SK-N-SH (cell line): ENCODE measurements around the gene ZNF555. TPM values are rescaled to one million over a fixed set of nuclear protein-coding genes. Genes with fewer than 3 reads are reported as not detected.

ENCODE experiments used
- CTCF ChIA-PET: fragments of 300-600, 350-600 bp; formaldehyde crosslinking; extraction: SDS; loops from one replicate; lab custom pipeline; 2021; lab: Yijun Ruan, JAX
- POLR2A ChIA-PET: fragments of 350-600 bp; sonication (Branson Sonifier 250); formaldehyde crosslinking; extraction: SDS; loops from one replicate; lab custom pipeline; 2020; ENCODE audit warnings: antibody characterized with exemption, inconsistent platforms; lab: Yijun Ruan, JAX
- DNase-seq: peaks from one replicate; pipeline ENCODE4 v3.0.0; 2012
- H2AFZ ChIP-seq: fragments of 200-600 bp; sonication (generic); 2 replicates; pipeline ENCODE4 v1.8.1; 2016; ENCODE audit warnings: antibody characterized with exemption, mild to moderate bottlenecking, low read depth
- H3F3A ChIP-seq: fragments of 200-600 bp; sonication (generic); replicated peaks from 2 replicates; pipeline ENCODE3; 2016; ENCODE audit warnings: antibody characterized with exemption, mild to moderate bottlenecking; ENCODE audit not compliant: insufficient read depth
- H3K27ac ChIP-seq, 2 experiments: fragments of 200-500 bp in 1 of 2; fragments of 200-600 bp in 1 of 2; sonication (Bioruptor generic) in 1 of 2; sonication (generic), shearing (Covaris generic) in 1 of 2; 2 replicates each; pipeline versions ENCODE4 v1.5.1 to v1.6.1; 2014 to 2016; ENCODE audit warnings: low read depth in 2 of 2, inconsistent platforms in 1 of 2, low read length in 1 of 2, mild to moderate bottlenecking in 1 of 2, mixed read lengths in 1 of 2
- H3K27me3 ChIP-seq: fragments of 200-600 bp; sonication (generic), shearing (Covaris generic); 2 replicates; pipeline ENCODE4 v1.6.1; 2016; ENCODE audit warnings: mixed run types; ENCODE audit not compliant: insufficient read depth
- H3K36me3 ChIP-seq, 2 experiments: fragments of 200-500 bp in 1 of 2; fragments of 200-600 bp in 1 of 2; sonication (Bioruptor generic) in 1 of 2; sonication (generic) in 1 of 2; replicated peaks in 1 of 2; 2 replicates each; pipeline versions ENCODE3 to v1.5.1; 2014 to 2016; ENCODE audit warnings: low read length in 1 of 2, mild to moderate bottlenecking in 1 of 2; ENCODE audit not compliant: insufficient read depth in 2 of 2, control insufficient read depth in 1 of 2
- H3K4me1 ChIP-seq, 2 experiments: fragments of 200-500 bp in 1 of 2; fragments of 200-600 bp in 1 of 2; sonication (Bioruptor generic) in 1 of 2; sonication (generic), shearing (Covaris generic) in 1 of 2; 2 replicates each; pipeline versions ENCODE4 v1.5.1 to v1.6.1; 2014 to 2016; ENCODE audit warnings: low read depth in 1 of 2, low read length in 1 of 2, mixed run types in 1 of 2; ENCODE audit not compliant: insufficient read depth in 2 of 2, control insufficient read depth in 1 of 2
- H3K4me2 ChIP-seq: fragments of 200-600 bp; sonication (generic), shearing (Covaris generic); 2 replicates; pipeline ENCODE4 v1.6.1; 2017; ENCODE audit warnings: mixed run types
- H3K4me3 ChIP-seq, 2 experiments: fragments of 200-500 bp in 1 of 2; fragments of 200-600 bp in 1 of 2; sonication (Bioruptor generic) in 1 of 2; sonication (generic), shearing (Covaris generic) in 1 of 2; 2 replicates each; pipeline versions ENCODE4 v1.5.1 to v1.8.1; 2014 to 2016; ENCODE audit warnings: low read depth in 2 of 2, inconsistent platforms in 1 of 2, low read length in 1 of 2, mild to moderate bottlenecking in 1 of 2, mixed read lengths in 1 of 2, moderate library complexity in 1 of 2
- H3K79me2 ChIP-seq: fragments of 200-600 bp; sonication (generic); 2 replicates; pipeline ENCODE4 v1.8.1; 2017; ENCODE audit warnings: mild to moderate bottlenecking; ENCODE audit not compliant: insufficient read depth
- H3K9ac ChIP-seq: fragments of 200-600 bp; sonication (generic); 2 replicates; pipeline ENCODE4 v1.6.1; 2017; ENCODE audit warnings: mixed run types
- H3K9me2 ChIP-seq: fragments of 200-600 bp; sonication (generic); 2 replicates; pipeline ENCODE4 v1.6.1; 2017; ENCODE audit warnings: mixed run types
- H3K9me3 ChIP-seq: fragments of 200-600 bp; sonication (generic); 2 replicates; pipeline ENCODE4 v1.6.1; 2017; ENCODE audit warnings: mixed run types, mild to moderate bottlenecking, moderate library complexity
- H4K20me1 ChIP-seq: fragments of 200-600 bp; sonication (generic); 2 replicates; pipeline ENCODE4 v1.6.1; 2017; ENCODE audit warnings: mild to moderate bottlenecking, mixed run types; ENCODE audit not compliant: insufficient read depth
- EP300 ChIP-seq, 2 experiments: IDR thresholded peaks; 2 replicates each; pipeline versions ENCODE4 v1.4.0 to v1.6.1; 2012; ENCODE audit warnings: borderline replicate concordance in 1 of 2, low read depth in 1 of 2, low read length in 1 of 2
- EZH2phosphoT487 ChIP-seq: fragments of 200-600 bp; sonication (generic); IDR thresholded peaks from 2 replicates; pipeline ENCODE4 v1.6.1; 2017; ENCODE audit warnings: low read depth, mixed run types, mild to moderate bottlenecking, antibody characterized with exemption, moderate library complexity, borderline replicate concordance
- FOSL2 ChIP-seq: IDR thresholded peaks from 2 replicates; pipeline ENCODE4 v1.4.0; 2012; ENCODE audit warnings: low read depth, mild to moderate bottlenecking, moderate library complexity, borderline replicate concordance
- FOXM1 ChIP-seq: IDR thresholded peaks from 2 replicates; pipeline ENCODE4 v1.4.0; 2012; ENCODE audit warnings: low read depth, mild to moderate bottlenecking
- GABPA ChIP-seq: IDR thresholded peaks from 2 replicates; pipeline ENCODE4 v1.4.0; 2012; ENCODE audit warnings: low read depth, mild to moderate bottlenecking
- JUND ChIP-seq: IDR thresholded peaks from 2 replicates; pipeline ENCODE4 v1.4.0; 2012
- MAX ChIP-seq: IDR thresholded peaks from 2 replicates; pipeline ENCODE4 v1.4.0; 2012; ENCODE audit warnings: low read depth
- MEF2A ChIP-seq: IDR thresholded peaks from 2 replicates; pipeline ENCODE4 v1.4.0; 2012; ENCODE audit warnings: low read depth, borderline replicate concordance
- MXI1 ChIP-seq: IDR thresholded peaks from 2 replicates; pipeline ENCODE4 v1.6.1; 2012; ENCODE audit warnings: mild to moderate bottlenecking, low read depth, low read length, improper control_type of control experiment
- NRF1 ChIP-seq: IDR thresholded peaks from 2 replicates; pipeline ENCODE4 v1.6.1; 2012; ENCODE audit warnings: low read depth, mild to moderate bottlenecking, low read length
- RAD21 ChIP-seq: IDR thresholded peaks from 2 replicates; pipeline ENCODE4 v1.6.1; 2012; ENCODE audit warnings: mild to moderate bottlenecking, low read length
- RCOR1 ChIP-seq: fragments of 150-350 bp; IDR thresholded peaks from 2 replicates; pipeline ENCODE4 v1.6.1; 2017; ENCODE audit warnings: antibody characterized with exemption, low read length
- RFX5 ChIP-seq: IDR thresholded peaks from 2 replicates; pipeline ENCODE4 v1.6.1; 2012; ENCODE audit warnings: mild to moderate bottlenecking, improper control_type of control experiment, low read length
- SMC3 ChIP-seq: IDR thresholded peaks from 2 replicates; pipeline ENCODE4 v1.6.1; 2012; ENCODE audit warnings: low read depth, low read length, improper control_type of control experiment
- TCF12 ChIP-seq: IDR thresholded peaks from 2 replicates; pipeline ENCODE4 v1.4.0; 2012
- USF1 ChIP-seq: IDR thresholded peaks from 2 replicates; pipeline ENCODE4 v1.4.0; 2012; ENCODE audit warnings: low read depth, borderline replicate concordance
- YY1 ChIP-seq: IDR thresholded peaks from 2 replicates; pipeline ENCODE4 v1.4.0; 2012; ENCODE audit warnings: low read depth, mild to moderate bottlenecking
- ZBTB33 ChIP-seq: IDR thresholded peaks from 2 replicates; pipeline ENCODE4 v1.4.0; 2012; ENCODE audit warnings: low read depth, borderline replicate concordance
- WGBS: methylation state at CpG from one replicate; pipeline ENCODE4 v1.1.6; 2017; ENCODE audit warnings: low lambda C conversion rate; 5-methylcytosine and 5-hydroxymethylcytosine counted together
- polyA plus RNA-seq, 3 experiments: library from polyadenylated mRNA; depleted of rRNA; stranded (reverse); fragments of >200 nt; gene quantifications; 2 replicates each; pipeline ENCODE4 v1.2.3, GENCODE V29; 2012

ZNF555 gene
- polyA plus RNA-seq, 1 of the 3 experiments (the other 2 are of a cell fraction): 1.4 TPM

GRCh38 chr19:2905918-2906519, 64.7 kb downstream of the ZNF555 start:
- Histone ChIP-seq H3K9ac (no peak overlapping the region), H3K9me3 (no peaks in the 10 kb centered on the region), H4K20me1 (no peaks in the 10 kb centered on the region), H3F3A (peaks cover 9% of the 10 kb centered on the region), H3K27ac (no peak overlapping the region), H3K36me3 (no peaks in the 10 kb centered on the region), H3K27me3 (no peaks in the 10 kb centered on the region), H2AFZ (no peak overlapping the region), H3K79me2 (peaks cover 47% of the 10 kb centered on the region; the same call in 1 of the 2 replicates), H3K4me1 (peaks cover 0 to 6% of the 10 kb centered on the region in 2 experiments; a peak in 1 of 4 replicates), H3K9me2 (no peaks in the 10 kb centered on the region)
- CTCF ChIA-PET: interaction anchor here (2.0 kb wide), 1 partner anchor 19 kb away, joined by 7 read pairs; no protein-coding TSS in a partner anchor
- TF ChIP-seq FOXM1: no peak
- TF ChIP-seq RFX5: no peak
- no peak for TF ChIP-seq FOSL2
- no peak for TF ChIP-seq TCF12
- no peak for TF ChIP-seq SMC3
- TF ChIP-seq USF1: no peak
- TF ChIP-seq YY1: no peak
- no peak for TF ChIP-seq RCOR1
- no peak for TF ChIP-seq RAD21
- TF ChIP-seq, all 33 proteins: peak for 0
- Histone ChIP-seq H3K4me2 (no peak overlapping the region), H3K4me3 (no peak overlapping the region)
- WGBS: 92% methylated on average over 11 of the region's 11 CpGs
- no peak for DNase-seq
- POLR2A ChIA-PET: no interaction called here

GRCh38 chr19:2906631-2907195, 65.4 kb downstream of the ZNF555 start:
- DNase-seq: no peak
- H3K36me3 ChIP-seq: no peaks in the 10 kb centered on the region
- H4K20me1 ChIP-seq: no peaks in the 10 kb centered on the region
- 85% methylated on average over 6 of the region's 20 CpGs for WGBS
- peaks cover 9% of the 10 kb centered on the region for H3F3A ChIP-seq
- no peaks in the 10 kb centered on the region for H3K27me3 ChIP-seq
- peaks cover 0 to 4% of the 10 kb centered on the region in 2 experiments; a peak in 1 of 4 replicates for H3K4me1 ChIP-seq
- no peak overlapping the region for H3K4me2 ChIP-seq
- H3K79me2 ChIP-seq: peaks cover 47% of the 10 kb centered on the region; the same call in 1 of the 2 replicates
- no peak overlapping the region for H3K4me3 ChIP-seq
- H3K9ac ChIP-seq: no peak overlapping the region
- H3K9me2 ChIP-seq: no peaks in the 10 kb centered on the region
- ChIA-PET CTCF (interaction anchor here (2.0 kb wide), 1 partner anchor 20 kb away, joined by 7 read pairs; no protein-coding TSS in a partner anchor), POLR2A (no interaction called here)
- H3K27ac ChIP-seq: no peak overlapping the region
- no peak for TF ChIP-seq MEF2A
- TF ChIP-seq JUND: no peak
- no peak for TF ChIP-seq EZH2phosphoT487
- TF ChIP-seq EP300 (IDR thresholded peaks at IDR 0.05; ENCODE audit: borderline replicate concordance in 1 of 2, low read depth in 1 of 2, low read length in 1 of 2): no peak
- no peak for TF ChIP-seq ZBTB33
- no peak for TF ChIP-seq USF1
- TF ChIP-seq GABPA: no peak
- no peak for TF ChIP-seq NRF1
- TF ChIP-seq MXI1: no peak
- no peak for TF ChIP-seq MAX
- no peak for TF ChIP-seq RFX5
- H2AFZ ChIP-seq: no peak overlapping the region
- H3K9me3 ChIP-seq: no peaks in the 10 kb centered on the region
